DMS53 treated with DMSO at 0.1 percent for 48 hours (cell line): ENCODE results near the gene GZMH.
"Not testable (repeated sequence)": the region's sequence is repeated elsewhere in the genome, so short reads cannot be mapped to it uniquely, and the experiment has no call there.

Source experiments
- DNase-seq: peaks from one replicate; lab custom pipeline; 2025; ENCODE audit not compliant: unreplicated experiment; lab: John Stamatoyannopoulos, UW

Gene GZMH

DNA sequence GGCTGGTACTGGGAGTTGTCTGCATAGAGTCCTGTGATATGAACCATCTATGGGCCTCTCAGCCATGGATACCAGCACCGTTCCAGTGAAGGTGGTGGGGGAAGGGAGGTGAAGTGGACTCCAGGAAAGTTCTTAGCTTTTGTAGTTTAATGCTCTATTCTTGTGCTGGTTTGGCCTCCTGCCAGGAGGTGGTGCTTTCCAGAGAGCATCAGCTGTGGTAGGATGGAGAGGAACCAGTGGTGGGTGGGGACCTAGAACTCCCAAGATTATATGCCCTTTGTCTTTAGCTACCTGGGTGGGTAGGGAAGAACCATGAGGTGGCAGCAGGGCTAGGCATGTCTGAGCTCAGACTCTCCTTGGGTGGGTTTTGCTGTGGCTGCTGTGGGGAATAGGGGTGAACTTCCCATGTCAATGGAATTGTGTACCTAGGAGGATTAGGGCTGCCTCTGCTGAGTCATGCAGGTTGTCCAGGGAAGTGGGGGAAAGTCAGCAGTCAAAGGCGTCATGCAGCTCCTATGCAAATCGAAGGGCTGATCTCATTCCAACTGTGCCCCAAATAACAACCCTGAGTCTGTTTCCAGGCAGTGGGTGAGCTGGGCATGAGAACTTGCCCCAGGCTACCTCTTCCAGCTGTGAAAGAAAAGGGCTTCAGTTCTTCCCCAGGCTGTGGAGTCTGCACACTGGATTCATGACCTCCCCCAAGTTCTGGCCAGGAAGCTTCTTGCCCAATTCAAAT, 14.2 kb downstream of the GZMH start:
- DNase-seq = no peak

GRCh38 chr14:24591004-24591403, 18.5 kb downstream of the GZMH start:
- DNase-seq = not testable (repeated sequence)

GRCh38 chr14:24584402-24584801, 25.1 kb downstream of the GZMH start:
- DNase-seq = not testable (repeated sequence)

DNA sequence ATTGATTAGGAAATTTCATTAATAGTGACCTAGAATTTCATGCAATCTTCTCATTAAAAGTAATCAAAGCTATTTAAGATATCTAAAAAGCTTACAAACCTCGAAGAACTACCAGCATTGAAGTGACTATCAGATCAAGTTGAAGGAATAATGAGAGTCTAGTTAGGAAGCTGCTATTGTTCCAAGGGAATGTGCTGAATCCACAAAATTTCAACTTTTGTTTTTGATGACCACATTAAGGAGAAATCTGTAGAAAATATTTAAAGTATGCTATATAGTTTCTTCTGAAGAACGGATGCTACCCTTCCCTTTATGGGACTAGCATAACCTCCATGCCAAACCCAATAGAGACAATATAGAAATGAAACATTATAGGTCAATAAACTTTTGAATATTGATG, 30.9 kb downstream of the GZMH start:
- DNase-seq = no peak

- no peak for DNase-seq
Measured at GRCh38 chr14:24576771-24577170, 32.7 kb downstream of the GZMH start.

DNA sequence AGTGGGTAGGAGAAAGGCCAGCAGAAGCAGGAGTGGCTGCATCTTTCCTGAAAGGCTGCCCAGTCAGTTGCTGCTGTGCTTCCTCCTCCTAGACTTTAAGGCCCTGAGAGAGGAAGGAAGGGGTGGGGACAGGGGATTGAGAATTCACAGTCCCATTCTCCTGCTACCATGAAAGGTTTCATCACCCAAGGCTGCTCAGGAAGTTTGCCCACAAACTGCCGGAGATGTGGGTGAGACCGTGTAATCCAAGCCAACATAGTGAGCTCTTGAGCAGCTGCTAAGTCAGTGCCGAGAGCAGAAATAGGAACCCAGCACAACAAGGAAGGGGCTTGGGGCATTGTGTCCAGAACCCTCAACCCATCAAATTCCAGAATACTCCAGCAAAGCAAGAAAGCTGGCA, 33.3 kb downstream of the GZMH start, which contains the start of gene CTSG:
Gene CTSG (minus strand): TSS at position 69 of the 400 bp plus-strand sequence. CDS start 27 bp downstream, at position 42.
- DNase-seq = no peak

DNA sequence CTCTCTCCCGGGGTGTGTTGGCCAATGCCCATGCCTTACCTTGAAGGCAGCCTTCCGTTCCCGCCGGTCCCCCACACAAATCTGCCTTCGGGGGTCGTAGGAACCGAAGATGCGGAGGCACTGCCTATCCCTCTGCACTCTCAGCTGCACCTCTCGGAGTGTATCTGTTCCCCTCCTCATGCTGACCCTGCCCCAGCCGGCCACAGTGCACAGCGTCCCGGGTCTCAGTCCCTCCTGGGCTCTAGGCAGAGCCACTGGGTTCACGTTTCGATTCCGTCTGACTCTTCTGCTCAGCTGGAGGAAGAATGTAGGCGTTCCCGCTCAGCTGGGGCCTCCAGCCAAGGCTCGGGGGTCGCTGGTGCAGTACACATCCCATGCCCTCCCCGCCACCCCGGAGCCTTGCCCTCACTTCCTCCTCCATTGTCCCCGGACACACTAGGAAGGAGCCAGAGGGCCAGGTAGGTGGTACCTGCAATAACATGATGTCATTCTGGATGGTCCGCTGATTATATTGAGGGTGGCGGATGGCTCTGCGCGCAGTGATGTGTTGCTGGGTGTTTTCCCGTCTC, 35.2 kb downstream of the GZMH start:
- no peak for DNase-seq

GRCh38 chr14:24566318-24566717, 43.2 kb downstream of the GZMH start:
- DNase-seq = no peak

GRCh38 chr14:24565766-24566165, 43.7 kb downstream of the GZMH start:
- no peak for DNase-seq

- DNase-seq = no peak
Measured at GRCh38 chr14:24563505-24563904, 46.0 kb downstream of the GZMH start.

GRCh38 chr14:24556756-24557155, 52.7 kb downstream of the GZMH start:
- no peak for DNase-seq
